IMR-90 (cell line): ENCODE results near the gene FOXN3.

ENCODE experiments used
- TF ChIP-seq, protein P1 (sequence below): conservative IDR thresholded peaks from 2 replicates; pipeline ENCODE4 v1.5.1; 2012; ENCODE audit warnings: mild to moderate bottlenecking, low read depth, low read length, improper control_type of control experiment
- TF ChIP-seq, protein P2 (sequence below): fragments of 150-350 bp; IDR thresholded peaks from 2 replicates; pipeline ENCODE4 v1.6.1; 2016; ENCODE audit warnings: low read depth, mild to moderate bottlenecking, low read length, moderate library complexity, borderline replicate concordance

DNA sequence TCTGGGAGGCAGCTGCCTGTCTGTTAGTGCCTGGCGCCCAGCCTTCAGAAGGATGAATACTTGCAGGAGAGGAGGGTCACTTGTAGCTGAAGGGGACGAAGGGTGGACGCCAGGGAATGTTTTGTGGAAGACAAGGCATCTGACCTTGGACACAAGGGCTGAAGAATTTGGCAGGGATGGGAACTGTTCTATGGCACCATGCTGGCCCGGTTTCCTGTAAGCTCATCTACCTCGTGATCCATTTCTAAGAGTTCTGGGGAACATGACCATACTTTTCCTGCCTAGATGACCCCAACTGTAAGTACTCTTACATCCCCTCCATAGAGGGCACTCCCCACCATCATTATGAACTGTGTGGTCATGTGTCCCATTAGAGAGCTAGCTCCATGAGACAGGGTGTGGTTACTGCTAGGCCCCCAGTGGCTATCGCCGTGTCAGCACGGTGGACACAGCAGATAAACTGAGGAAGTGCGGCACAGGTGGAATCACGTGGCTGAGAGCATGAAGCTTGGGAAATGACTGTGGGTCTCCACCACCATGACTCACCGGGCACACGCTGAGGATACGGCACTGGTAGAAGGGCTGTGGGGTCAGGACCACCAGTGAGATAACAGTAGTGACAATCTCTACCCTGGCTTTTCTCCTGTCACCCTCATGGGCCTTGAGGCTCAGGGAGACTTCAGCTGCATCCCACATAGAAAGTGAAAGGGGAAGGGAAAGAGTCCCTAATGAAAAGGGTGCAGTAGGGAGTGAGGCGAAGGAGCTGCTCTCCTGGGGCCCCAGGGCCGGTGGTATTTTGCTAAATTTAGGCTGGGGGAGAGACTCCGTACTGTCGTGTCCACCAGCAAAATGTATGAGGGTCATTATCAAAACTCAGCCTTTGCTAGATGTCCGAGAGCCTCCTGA lies 252.6 kb downstream of the FOXN3 start:
- TF ChIP-seq, protein P1, sequence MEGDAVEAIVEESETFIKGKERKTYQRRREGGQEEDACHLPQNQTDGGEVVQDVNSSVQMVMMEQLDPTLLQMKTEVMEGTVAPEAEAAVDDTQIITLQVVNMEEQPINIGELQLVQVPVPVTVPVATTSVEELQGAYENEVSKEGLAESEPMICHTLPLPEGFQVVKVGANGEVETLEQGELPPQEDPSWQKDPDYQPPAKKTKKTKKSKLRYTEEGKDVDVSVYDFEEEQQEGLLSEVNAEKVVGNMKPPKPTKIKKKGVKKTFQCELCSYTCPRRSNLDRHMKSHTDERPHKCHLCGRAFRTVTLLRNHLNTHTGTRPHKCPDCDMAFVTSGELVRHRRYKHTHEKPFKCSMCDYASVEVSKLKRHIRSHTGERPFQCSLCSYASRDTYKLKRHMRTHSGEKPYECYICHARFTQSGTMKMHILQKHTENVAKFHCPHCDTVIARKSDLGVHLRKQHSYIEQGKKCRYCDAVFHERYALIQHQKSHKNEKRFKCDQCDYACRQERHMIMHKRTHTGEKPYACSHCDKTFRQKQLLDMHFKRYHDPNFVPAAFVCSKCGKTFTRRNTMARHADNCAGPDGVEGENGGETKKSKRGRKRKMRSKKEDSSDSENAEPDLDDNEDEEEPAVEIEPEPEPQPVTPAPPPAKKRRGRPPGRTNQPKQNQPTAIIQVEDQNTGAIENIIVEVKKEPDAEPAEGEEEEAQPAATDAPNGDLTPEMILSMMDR, result no peak
- TF ChIP-seq, protein P2, sequence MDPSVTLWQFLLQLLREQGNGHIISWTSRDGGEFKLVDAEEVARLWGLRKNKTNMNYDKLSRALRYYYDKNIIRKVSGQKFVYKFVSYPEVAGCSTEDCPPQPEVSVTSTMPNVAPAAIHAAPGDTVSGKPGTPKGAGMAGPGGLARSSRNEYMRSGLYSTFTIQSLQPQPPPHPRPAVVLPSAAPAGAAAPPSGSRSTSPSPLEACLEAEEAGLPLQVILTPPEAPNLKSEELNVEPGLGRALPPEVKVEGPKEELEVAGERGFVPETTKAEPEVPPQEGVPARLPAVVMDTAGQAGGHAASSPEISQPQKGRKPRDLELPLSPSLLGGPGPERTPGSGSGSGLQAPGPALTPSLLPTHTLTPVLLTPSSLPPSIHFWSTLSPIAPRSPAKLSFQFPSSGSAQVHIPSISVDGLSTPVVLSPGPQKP, result no peak
